ENCODE results near the gene ST8SIA5. TPM values are rescaled to one million over a fixed set of nuclear protein-coding genes. Genes with fewer than 3 reads are reported as not detected.

ST8SIA5 gene, protein sequence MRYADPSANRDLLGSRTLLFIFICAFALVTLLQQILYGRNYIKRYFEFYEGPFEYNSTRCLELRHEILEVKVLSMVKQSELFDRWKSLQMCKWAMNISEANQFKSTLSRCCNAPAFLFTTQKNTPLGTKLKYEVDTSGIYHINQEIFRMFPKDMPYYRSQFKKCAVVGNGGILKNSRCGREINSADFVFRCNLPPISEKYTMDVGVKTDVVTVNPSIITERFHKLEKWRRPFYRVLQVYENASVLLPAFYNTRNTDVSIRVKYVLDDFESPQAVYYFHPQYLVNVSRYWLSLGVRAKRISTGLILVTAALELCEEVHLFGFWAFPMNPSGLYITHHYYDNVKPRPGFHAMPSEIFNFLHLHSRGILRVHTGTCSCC
- under 0.01 TPM in 1 of 2 replicates, not detected in the other for total RNA-seq

DNA sequence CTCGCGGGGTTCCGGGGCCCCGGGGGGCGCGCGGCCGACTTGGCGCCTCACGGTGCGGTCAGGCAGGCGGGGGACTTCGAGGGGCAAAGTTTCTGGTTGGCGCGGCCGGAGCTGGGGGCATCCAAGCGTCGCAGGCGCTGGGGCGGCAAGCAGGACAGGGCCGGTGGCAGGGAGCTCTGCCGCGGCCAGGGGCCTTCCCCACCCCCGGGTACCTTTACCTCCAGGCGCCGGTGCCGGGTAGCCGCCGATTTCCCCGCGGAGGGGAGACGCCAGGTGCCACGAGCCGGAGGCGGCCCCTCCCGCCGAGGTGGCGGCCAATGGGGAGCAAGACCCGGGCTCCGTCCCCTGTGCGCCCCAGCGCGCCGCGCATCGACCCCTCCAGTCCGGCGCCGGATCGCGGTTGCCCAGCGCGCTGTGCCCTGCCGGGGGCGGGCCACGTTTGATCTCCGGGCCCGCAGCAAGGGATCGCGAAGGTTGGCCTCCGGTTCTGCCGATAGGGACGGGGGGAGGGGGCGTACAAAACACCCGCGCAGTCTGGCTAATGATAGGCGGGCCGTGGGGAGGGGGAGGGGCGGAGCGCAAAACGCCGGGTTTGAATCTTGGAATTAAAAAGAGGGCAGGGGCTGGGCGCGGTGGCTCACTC is at the start of gene ST8SIA5:
ST8SIA5 (minus strand) TSS at position 495 of the 643 bp plus-strand sequence. CDS start 545 bp downstream, outside the sequence.

DNA sequence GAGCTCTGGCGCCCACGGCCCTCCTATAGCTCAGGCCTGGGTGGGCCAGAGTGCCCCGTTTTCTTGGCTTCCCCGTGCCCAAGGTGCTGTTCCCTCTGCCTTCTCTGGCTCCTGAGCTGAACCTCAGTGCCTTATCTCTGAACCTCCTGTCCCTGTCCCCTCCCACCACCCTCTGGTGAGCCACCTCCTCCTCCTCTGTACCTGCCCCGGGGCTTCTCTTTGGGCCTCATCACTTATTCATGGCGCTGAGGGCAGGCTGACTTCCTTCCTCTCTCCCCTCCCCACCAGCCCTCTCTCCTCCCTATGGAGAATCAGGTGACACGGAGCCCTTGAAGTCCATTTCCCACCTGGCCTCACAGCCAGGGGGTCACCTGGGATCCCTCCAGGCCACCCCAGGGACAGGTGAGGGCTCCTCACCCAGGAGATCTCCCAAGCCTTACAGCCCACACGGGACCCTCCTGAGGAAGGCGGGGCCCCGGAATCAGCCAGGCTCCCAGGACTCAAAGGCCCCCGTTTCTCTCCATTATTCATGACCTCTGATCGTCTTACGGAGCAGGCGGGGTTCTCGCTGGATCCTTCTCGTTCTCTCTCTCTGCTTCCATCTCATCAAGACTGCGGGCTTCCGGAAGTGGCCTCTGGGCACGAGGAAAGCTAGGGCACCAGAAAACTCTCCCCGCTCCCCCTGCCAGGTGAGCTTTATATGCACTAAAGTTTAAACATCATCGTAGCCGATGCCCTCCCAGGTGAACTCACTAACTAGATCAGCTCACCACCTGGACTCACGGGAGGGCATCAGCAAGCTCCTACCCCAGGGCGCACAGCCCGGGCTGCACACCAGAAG is 99.5 kb downstream of the ST8SIA5 start, which contains the start of gene LOXHD1:
LOXHD1 (minus strand) TSS at position 106 of the 841 bp plus-strand sequence. CDS start 187 bp downstream, outside the sequence.

Other genes with a start within 250 kb of the ST8SIA5 start
- gene LOXHD1, start 99.8 kb downstream of the ST8SIA5 start, total RNA-seq = under 0.01 TPM in 1 of 2 replicates, not detected in the other
- gene PIAS2, start 160.5 kb upstream of the ST8SIA5 start, total RNA-seq = 12.8 and 21.3 TPM in 2 replicates
- 3.4 and 3.6 TPM in 2 replicates for gene KATNAL2, start 160.5 kb upstream of the ST8SIA5 start, total RNA-seq